NCI-H1694 treated with DMSO at 0.1 percent for 48 hours (cell line): ENCODE data around the gene DNAH2.
A peak's percentile ranks its signal among the peaks of the same experiment; 100 is the strongest.

Source experiments
- DNase-seq: peaks from one replicate; lab custom pipeline; 2025; lab: John Stamatoyannopoulos, UW

DNAH2 gene

GRCh38 chr17:7822126-7822525 is 104.6 kb downstream of the DNAH2 start:
- no peak for DNase-seq

DNA sequence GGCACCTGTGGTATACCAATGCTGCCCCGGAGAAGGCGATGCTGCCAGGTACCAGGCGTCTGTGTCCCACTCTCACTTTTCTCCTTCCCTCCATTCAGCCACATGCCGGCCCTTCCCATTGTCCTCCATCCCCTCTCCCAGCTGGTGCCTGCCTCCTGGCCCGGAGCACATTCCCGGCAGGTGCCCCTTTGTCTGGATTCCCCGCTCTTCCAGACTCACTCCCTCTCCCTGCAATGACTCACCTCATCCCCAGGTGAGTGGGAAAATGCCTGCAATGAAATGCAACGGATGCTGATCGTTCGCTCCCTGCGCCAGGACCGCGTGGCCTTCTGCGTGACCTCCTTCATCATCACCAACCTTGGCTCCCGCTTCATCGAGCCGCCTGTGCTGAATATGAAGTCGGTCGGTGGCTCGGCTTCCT is 106.0 kb downstream of the DNAH2 start:
- DNase-seq = no peak

DNA sequence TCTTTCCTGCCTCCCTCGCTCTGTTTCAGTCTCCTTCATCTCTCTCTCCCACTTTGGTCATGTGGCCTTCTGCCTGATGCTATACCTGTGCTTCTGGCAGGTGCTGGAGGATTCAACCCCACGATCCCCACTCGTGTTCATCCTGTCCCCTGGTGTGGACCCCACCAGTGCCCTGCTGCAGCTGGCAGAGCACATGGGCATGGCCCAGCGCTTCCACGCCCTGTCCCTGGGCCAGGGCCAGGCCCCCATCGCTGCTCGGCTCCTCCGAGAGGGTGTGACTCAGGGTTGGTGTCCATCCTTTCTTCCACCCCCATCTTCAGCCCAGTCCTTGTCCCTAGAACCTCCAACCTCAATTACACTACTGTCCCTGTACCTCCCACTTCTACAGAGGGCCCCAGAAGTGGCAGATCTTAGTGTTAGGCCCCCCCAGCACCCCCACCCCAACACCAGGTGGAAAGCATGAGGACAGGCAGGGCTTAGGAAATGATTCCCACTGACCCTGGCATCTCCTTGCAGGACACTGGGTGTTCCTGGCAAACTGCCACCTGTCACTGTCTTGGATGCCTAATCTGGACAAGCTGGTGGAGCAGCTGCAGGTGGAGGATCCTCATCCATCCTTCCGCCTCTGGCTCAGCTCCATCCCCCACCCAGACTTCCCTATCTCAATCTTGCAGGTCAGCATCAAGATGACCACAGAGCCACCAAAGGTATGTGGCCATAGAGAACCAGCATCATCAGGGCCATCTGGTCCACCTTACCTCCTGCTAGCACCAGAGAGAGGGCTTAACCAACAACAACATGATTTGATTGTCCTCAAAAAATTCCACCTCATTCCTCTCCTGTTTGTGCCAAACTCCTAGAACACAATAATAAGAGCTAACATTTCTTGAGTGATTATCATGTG is 106.7 kb downstream of the DNAH2 start:
- DNase-seq = no peak

- DNase-seq = no peak
Observed at GRCh38 chr17:7825206-7825990, 107.9 kb downstream of the DNAH2 start.

DNA sequence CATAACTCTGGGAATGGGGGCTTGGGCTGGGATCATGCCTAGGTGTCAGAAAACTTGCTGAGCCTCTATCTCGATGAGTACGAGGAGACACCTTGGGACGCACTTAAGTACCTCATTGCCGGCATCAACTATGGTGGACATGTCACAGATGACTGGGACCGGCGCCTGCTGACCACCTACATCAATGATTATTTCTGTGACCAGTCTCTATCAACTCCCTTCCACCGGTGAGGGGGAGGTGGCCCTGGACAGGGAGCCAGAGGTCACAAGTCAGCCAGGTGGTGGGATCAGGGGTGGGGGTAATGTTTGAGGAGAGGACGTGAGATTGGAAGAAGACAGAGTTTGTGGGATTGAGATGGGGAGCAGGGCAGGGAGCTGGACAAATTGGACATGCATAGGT is 113.1 kb downstream of the DNAH2 start:
- no peak for DNase-seq

GRCh38 chr17:7831233-7831632 is 113.7 kb downstream of the DNAH2 start:
- no peak for DNase-seq

- DNase-seq = no peak
Observed at GRCh38 chr17:7832431-7832830, 114.9 kb downstream of the DNAH2 start.

DNA sequence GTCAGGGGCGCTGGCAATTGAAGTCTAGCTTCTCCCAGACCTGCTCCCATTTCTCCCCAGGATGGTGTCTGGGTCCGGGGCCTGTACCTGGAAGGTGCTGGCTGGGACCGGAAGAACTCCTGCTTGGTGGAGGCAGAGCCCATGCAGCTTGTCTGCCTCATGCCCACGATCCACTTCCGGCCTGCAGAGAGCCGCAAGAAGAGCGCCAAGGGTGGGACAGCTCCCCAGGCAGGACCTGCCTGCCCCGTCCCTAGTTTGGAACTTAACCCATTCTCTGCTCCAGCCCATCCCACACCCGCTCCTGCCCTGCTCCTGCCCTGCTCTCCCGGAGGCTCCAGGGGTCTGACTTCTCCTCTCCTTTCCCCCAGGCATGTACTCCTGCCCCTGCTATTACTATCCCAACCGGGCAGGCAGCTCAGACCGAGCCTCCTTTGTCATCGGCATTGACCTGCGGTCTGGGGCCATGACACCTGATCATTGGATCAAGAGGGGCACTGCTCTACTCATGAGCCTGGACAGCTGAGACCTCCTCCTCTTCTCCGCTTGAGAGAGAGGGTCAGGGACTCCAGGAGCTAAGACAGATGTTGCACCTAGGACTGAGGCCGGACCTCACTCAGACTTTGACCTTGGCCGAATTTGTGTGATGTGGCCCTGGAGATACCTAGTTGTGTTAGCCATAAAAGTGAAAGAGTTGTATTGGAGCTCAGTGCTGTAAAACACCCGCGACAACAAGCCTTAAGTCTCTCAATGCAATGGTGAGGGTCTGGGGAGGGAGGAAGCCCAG is 115.7 kb downstream of the DNAH2 start:
- DNase-seq = no peak

GRCh38 chr17:7833795-7834541 is 116.4 kb downstream of the DNAH2 start, which contains the start of gene KDM6B:
Gene KDM6B (plus strand): TSS chr17:7834217. CDS start chr17:7845555, 11,338 bp downstream.
- DNase-seq = peak; percentile 82

- DNase-seq = no peak
Observed at GRCh38 chr17:7834542-7834956, 117.0 kb downstream of the DNAH2 start.

- peak; percentile 94 for DNase-seq
Observed at GRCh38 chr17:7834957-7835813, 117.6 kb downstream of the DNAH2 start.

GRCh38 chr17:7835814-7836595 is 118.5 kb downstream of the DNAH2 start:
- DNase-seq = peak; percentile 89

- DNase-seq = peak; percentile 97
Observed at GRCh38 chr17:7836596-7837407, 119.3 kb downstream of the DNAH2 start.

DNA sequence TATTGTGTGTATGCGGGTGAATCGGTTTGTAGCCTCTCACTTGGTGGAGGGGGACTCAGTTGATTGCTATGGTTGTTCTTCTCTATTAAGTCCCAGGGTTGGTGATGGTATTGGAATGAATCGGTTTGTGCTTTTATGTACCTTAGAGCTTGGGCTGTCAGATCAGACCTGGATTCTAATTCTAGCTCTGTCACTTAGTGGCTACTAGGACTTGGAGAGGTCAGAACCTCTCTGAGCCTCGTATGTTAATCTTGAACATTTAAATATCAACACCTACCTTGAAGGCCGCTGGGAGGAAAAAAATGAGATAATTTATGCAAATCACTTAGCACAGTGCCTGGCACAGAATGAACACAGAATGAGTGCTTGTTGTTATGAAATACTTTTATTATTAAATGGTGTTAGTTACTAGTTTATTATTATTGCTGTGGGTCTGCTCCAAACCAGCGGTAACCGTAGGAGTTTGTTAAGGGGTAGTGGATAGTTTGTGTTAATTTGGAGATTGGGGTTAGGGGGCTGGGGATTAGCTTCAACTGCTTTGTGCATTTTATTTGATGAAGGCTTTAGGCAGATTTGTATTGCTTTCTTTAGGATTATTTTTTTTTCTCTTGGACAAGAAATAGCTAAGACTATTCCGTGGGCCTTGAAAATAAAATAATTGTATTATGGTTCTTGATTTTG is 120.0 kb downstream of the DNAH2 start:
- DNase-seq = peak; percentile 33

DNA sequence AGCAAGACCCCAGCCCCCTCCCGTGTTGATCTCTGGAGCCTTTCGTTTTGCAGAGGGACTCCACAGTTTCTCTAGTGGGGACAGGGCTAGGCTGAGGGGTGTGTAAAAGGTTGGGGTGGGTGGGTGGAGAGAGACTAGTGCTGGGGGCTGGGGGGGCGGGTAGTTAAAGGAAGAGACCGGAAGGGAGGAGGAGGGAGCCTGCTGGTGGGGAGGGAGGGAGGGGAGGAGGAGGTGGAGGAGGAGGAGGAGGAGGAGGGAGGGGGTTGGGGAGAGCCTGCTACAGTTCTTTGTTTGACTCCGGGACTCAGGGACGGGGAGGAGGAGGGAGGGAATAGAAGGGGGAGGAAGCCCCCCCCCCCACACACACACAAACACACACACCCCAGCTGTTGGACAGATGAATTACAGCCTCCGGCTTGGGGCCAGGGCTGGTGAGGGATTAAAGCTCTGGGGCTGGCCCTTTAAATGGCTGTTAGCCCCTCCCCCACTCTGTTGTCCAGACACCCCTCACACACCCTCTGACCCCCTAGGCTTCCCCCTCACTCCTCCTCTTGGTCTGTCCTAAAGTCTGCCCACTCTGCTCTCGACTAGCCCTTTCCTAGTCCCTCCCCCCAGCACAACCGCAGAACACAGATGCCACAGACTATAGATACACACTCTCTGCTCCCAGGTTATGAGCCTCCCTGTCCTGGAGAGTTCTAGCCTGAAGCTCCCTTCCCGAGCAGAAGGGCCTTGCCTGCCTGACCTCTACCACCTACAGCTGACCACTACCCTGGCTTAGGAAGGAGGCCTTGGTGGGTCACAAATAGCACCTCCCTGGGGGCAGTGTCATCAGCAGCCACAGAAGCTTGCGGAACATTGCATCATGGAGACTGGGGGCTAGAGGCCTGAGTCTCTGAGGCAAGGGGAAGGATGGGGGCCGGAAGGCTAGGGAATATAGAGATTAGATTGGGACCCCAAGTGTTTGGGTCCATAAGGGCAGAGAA is 120.8 kb downstream of the DNAH2 start:
- peak; percentile 42 for DNase-seq

DNA sequence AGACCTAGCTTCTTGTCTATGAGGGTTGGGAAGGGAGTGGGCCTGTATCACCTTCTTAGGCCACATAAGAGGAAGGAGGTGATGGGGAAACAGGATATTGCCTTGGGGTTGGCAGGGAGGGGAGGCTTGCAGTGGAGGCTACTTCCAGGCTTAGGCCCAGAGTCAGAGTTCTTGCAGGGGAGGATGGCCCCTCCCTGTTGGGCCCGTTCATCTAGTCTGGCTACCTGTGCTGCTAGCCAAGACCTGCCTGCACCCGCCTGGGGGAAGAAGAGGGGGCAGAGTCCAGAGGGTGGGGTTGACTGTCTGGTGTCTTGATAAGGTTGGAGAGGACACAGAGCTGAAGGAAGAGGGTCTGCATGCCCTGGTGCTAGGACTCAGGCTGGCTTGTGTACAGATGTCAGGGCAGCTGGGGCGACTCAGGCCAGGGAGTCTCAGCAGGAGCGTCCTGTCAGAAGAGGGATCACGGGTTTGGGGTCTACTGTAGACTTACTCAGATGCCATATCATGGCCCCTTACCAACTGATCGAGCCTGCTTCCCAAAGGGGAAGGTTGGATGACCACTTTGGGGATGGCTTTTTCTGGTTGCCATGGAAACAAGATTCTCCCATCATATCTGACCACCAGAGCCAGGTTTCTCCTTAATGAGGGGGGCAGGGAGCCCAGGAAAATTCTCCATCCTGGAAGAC is 121.8 kb downstream of the DNAH2 start:
- no peak for DNase-seq
